Parathyroid adenoma (tissue), 2 donors: ENCODE results near the gene MARCHF9.

Source experiments
- H2AFZ ChIP-seq: fragments of 300-600 bp; sonication (generic); one replicate; pipeline ENCODE4 v1.7.0; 2017; ENCODE audit warnings: antibody characterized with exemption, mild to moderate bottlenecking
- H3K27ac ChIP-seq: fragments of 300-600 bp; sonication (generic); one replicate; pipeline ENCODE4 v1.7.0; 2017
- H3K27me3 ChIP-seq: fragments of 300-600 bp; sonication (generic); one replicate; pipeline ENCODE4 v1.7.0; 2017; ENCODE audit warnings: low read length; ENCODE audit not compliant: control insufficient read depth, insufficient read depth
- H3K36me3 ChIP-seq: fragments of 300-600 bp; sonication (generic); one replicate; pipeline ENCODE4 v1.7.0; 2017; ENCODE audit warnings: low read length; ENCODE audit not compliant: control insufficient read depth, insufficient read depth
- H3K4me1 ChIP-seq: fragments of 300-600 bp; sonication (generic); one replicate; pipeline ENCODE4 v1.7.0; 2017; ENCODE audit warnings: control low read depth
- H3K4me2 ChIP-seq: fragments of 300-600 bp; sonication (generic); one replicate; pipeline ENCODE4 v1.7.0; 2017; ENCODE audit warnings: low read length
- H3K4me3 ChIP-seq: fragments of 300-600 bp; sonication (generic); one replicate; pipeline ENCODE4 v1.7.0; 2017; ENCODE audit warnings: low read depth, low read length
- H3K79me2 ChIP-seq: fragments of 300-600 bp; sonication (generic); one replicate; pipeline ENCODE4 v1.7.0; 2017; ENCODE audit warnings: control low read depth
- H3K9ac ChIP-seq: fragments of 300-600 bp; sonication (generic); one replicate; pipeline ENCODE4 v1.7.0; 2017; ENCODE audit warnings: mild to moderate bottlenecking
- H3K9me3 ChIP-seq: fragments of 300-600 bp; sonication (generic); one replicate; pipeline ENCODE4 v1.7.0; 2017; ENCODE audit warnings: low read length; ENCODE audit not compliant: control insufficient read depth
- TF ChIP-seq, protein P1 (sequence below): fragments of 300-600 bp; sonication (generic); IDR thresholded peaks from one replicate; pipeline ENCODE4 v1.7.0; 2017; ENCODE audit warnings: antibody characterized with exemption, mild to moderate bottlenecking
- donor health status: primary hyperparathyroidism.

Gene MARCHF9

GRCh38 chr12:57722716-57723629, 31.9 kb upstream of the MARCHF9 start:
- Histone ChIP-seq H3K36me3 (no peaks in the 10 kb centered on the region), H3K9me3 (no peaks in the 10 kb centered on the region), H3K4me3 (no peak overlapping the region)

DNA sequence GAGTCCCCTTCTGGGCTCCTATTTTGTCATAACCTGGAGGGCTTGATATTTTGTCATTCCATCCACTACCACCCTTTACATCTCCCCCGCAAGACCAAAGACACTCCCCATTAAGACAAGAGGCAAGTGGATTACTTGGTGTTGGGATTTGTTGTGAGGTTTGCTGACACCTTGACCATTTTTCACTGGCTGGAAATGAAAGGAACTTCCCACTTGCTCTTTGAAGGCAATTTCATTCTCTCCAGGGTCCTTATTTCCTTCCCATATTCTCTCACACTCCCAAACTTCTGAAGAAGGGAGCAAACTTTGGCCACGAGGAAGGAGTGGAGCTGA, 31.3 kb upstream of the MARCHF9 start:
- no peak overlapping the region for H3K9ac ChIP-seq
- H3K36me3 ChIP-seq, result no peaks in the 10 kb centered on the region
- H3K27me3 ChIP-seq, result peaks cover 3% of the 10 kb centered on the region
- peaks cover 8% of the 10 kb centered on the region for H3K4me1 ChIP-seq
- no peaks in the 10 kb centered on the region for H3K79me2 ChIP-seq
- no peaks in the 10 kb centered on the region for H3K9me3 ChIP-seq
- H3K4me3 ChIP-seq, result no peak overlapping the region
- H3K4me2 ChIP-seq, result no peak overlapping the region
- H2AFZ ChIP-seq, result no peak overlapping the region
- TF ChIP-seq, protein P1, sequence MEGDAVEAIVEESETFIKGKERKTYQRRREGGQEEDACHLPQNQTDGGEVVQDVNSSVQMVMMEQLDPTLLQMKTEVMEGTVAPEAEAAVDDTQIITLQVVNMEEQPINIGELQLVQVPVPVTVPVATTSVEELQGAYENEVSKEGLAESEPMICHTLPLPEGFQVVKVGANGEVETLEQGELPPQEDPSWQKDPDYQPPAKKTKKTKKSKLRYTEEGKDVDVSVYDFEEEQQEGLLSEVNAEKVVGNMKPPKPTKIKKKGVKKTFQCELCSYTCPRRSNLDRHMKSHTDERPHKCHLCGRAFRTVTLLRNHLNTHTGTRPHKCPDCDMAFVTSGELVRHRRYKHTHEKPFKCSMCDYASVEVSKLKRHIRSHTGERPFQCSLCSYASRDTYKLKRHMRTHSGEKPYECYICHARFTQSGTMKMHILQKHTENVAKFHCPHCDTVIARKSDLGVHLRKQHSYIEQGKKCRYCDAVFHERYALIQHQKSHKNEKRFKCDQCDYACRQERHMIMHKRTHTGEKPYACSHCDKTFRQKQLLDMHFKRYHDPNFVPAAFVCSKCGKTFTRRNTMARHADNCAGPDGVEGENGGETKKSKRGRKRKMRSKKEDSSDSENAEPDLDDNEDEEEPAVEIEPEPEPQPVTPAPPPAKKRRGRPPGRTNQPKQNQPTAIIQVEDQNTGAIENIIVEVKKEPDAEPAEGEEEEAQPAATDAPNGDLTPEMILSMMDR, result no peak
- H3K27ac ChIP-seq, result no peak overlapping the region

More at GRCh38 chr12:57722716-57723629, 31.9 kb upstream of the MARCHF9 start:
- Histone ChIP-seq H3K9ac (no peak overlapping the region), H2AFZ (no peak overlapping the region), H3K27ac (no peak overlapping the region), H3K4me2 (no peak overlapping the region), H3K4me1 (peaks cover 4% of the 10 kb centered on the region), H3K27me3 (peaks cover 3% of the 10 kb centered on the region), H3K79me2 (no peaks in the 10 kb centered on the region)
- TF ChIP-seq, protein P1, result no peak

DNA sequence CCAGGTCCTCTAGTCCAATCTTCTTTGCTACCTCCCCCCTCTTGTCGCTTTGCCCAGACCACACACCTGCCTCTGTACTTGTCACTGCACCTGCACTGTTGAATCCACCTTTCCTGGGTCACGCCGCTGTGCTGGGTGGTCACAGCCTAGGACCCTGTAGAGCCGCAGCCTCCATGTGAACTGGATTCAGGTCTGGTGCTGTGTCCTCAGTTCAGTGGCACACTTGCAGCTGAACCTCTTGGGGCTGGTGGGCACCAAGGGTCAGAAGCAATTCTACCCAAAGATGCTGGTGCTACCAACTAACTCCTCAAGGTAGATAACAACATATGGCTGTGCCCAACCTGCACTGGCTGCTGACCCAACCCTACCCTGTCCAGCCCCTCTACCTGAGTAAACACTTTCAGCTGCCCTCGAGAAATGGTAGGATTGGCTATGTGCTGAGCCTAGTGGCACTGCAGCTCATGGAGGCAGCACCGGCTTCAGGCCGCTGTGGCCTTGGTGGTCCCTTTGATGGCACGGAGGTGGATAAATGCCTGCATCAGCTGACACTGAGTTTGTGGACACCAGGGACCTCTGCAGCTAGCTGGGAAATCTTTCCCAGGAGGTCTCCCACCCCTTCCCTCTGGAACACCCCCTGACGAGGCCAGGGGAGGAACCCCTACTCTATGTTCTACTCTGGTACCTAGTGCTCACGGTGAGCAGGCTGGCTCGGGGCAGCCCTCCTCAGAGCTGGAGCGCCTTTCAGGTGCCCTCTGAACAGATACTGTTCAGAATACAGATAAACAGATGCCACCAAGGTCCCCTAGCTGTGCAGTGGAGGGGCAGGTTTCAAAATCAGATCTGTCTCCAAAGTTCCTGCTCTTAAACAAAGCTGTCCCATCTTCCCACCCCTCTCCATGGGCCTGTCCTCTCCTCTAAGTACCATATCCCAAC, 30.6 kb upstream of the MARCHF9 start:
- H3K36me3 ChIP-seq, result no peaks in the 10 kb centered on the region
- H3K27ac ChIP-seq, result no peak overlapping the region
- peaks cover 8% of the 10 kb centered on the region for H3K4me1 ChIP-seq
- no peak overlapping the region for H3K4me2 ChIP-seq
- TF ChIP-seq, protein P1, result no peak
- no peak overlapping the region for H3K4me3 ChIP-seq
- H3K9ac ChIP-seq, result no peak overlapping the region
- H3K27me3 ChIP-seq, result peaks cover 3% of the 10 kb centered on the region
- H3K9me3 ChIP-seq, result no peaks in the 10 kb centered on the region
- no peaks in the 10 kb centered on the region for H3K79me2 ChIP-seq
- H2AFZ ChIP-seq, result no peak overlapping the region

DNA sequence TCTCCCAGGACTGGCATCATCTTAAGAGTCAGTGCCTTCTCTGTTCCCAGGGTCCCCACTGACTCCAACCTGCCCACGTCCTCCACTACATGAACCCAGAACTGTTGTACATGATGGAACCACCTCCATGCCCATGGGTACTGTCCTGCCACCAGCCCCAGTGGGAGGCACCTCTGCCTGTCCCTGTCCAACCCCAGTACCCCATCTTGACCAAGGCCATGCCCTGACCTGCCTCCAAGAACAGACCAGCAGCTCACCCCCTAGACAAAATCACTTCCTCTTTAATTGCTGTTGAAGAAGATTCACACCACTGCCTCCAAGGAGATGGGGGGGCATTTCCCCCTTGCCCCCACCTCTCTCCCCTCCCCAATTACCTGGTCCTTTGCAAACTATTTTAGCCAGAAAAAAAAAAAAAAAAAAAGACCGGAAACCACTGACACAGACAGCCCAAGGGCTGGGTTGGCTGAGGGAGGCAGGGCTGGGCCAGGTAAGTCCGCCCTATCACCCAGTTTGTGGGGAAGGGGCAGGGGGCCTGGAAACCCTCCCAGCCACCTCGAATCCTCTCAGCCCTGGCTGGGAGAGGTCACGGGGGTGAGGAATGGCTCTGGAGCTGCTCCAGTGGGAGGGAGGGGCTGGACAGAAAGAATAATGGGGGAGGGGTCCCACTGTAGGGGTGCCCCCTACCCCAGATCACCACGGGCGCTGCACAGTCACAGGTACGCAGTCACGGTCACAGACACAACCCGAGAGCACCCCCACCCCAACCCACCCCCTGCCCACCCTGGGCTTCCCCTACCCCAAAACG, 29.8 kb upstream of the MARCHF9 start:
- H3K4me3 ChIP-seq, result no peak overlapping the region
- H3K4me1 ChIP-seq, result peaks cover 8% of the 10 kb centered on the region
- H3K27me3 ChIP-seq, result peaks cover 3% of the 10 kb centered on the region
- H3K79me2 ChIP-seq, result no peaks in the 10 kb centered on the region
- no peak overlapping the region for H3K4me2 ChIP-seq
- no peak overlapping the region for H3K9ac ChIP-seq
- no peaks in the 10 kb centered on the region for H3K36me3 ChIP-seq
- no peaks in the 10 kb centered on the region for H3K9me3 ChIP-seq
- TF ChIP-seq, protein P1, result no peak
- no peak overlapping the region for H2AFZ ChIP-seq
- no peak overlapping the region for H3K27ac ChIP-seq
